Nephron (organoid): ENCODE measurements around the gene GPR156.

Experiments used
- H3K27ac Mint-ChIP-seq, 3 experiments: 2 replicates each; pipeline ENCODE4 v1.8.0; 2020; ENCODE audit warnings: mixed read lengths in 3 of 3, mild to moderate bottlenecking in 2 of 3, moderate library complexity in 1 of 3
- H3K27me3 Mint-ChIP-seq: 2 replicates; pipeline ENCODE4 v1.8.0; 2021; ENCODE audit warnings: low read depth, mild to moderate bottlenecking, moderate library complexity, mixed read lengths
- H3K36me3 Mint-ChIP-seq: 2 replicates; pipeline ENCODE4 v1.8.0; 2020; ENCODE audit warnings: low read depth, mixed read lengths
- H3K4me1 Mint-ChIP-seq: 2 replicates; pipeline ENCODE4 v1.8.0; 2020; ENCODE audit warnings: mixed read lengths
- H3K4me3 Mint-ChIP-seq, 3 experiments: 2 replicates each; pipeline ENCODE4 v1.8.0; 2020; ENCODE audit warnings: mild to moderate bottlenecking in 3 of 3, mixed read lengths in 3 of 3, moderate library complexity in 2 of 3
- H3K9me3 Mint-ChIP-seq: 2 replicates; pipeline ENCODE4 v1.8.0; 2020; ENCODE audit warnings: mixed read lengths
- CTCF ChIP-seq, 3 experiments: fragments of 200-600 bp; sonication (generic); IDR thresholded peaks; one replicate each; pipeline ENCODE4 v1.5.0; 2021; ENCODE audit warnings: antibody characterized with exemption in 3 of 3; ENCODE audit not compliant: unreplicated experiment in 3 of 3

GPR156 gene

GRCh38 chr3:120311863-120312794, 27.1 kb upstream of the GPR156 start:
- Mint-ChIP-seq H3K27ac (no peak overlapping the region), H3K4me1 (no peaks in the 10 kb centered on the region), H3K36me3 (peaks cover 38% of the 10 kb centered on the region), H3K27me3 (no peaks in the 10 kb centered on the region), H3K9me3 (peaks cover 26% of the 10 kb centered on the region), H3K4me3 (no peak overlapping the region)
- TF ChIP-seq CTCF (IDR thresholded peaks at IDR 0.05; ENCODE audit: unreplicated experiment in 3 of 3): no peak

- Mint-ChIP-seq H3K4me3 (no peak overlapping the region), H3K4me1 (no peaks in the 10 kb centered on the region), H3K9me3 (no peaks in the 10 kb centered on the region), H3K36me3 (peaks cover 4% of the 10 kb centered on the region), H3K27me3 (no peaks in the 10 kb centered on the region), H3K27ac (no peak overlapping the region)
- no peak for TF ChIP-seq CTCF (IDR thresholded peaks at IDR 0.05; ENCODE audit: unreplicated experiment in 3 of 3)
Measured at GRCh38 chr3:120306519-120307455, 21.8 kb upstream of the GPR156 start.

GRCh38 chr3:120304616-120305015, 19.6 kb upstream of the GPR156 start:
- peaks cover 4% of the 10 kb centered on the region for H3K36me3 Mint-ChIP-seq
- no peaks in the 10 kb centered on the region for H3K9me3 Mint-ChIP-seq
- peak overlapping the region; percentile 64 to 94 (median 82) for H3K27ac Mint-ChIP-seq
- H3K4me1 Mint-ChIP-seq: no peaks in the 10 kb centered on the region
- H3K27me3 Mint-ChIP-seq: no peaks in the 10 kb centered on the region
- no peak for TF ChIP-seq CTCF (IDR thresholded peaks at IDR 0.05; ENCODE audit: unreplicated experiment in 3 of 3)
- peak overlapping the region in 1 of 3 experiments; percentile 48 for H3K4me3 Mint-ChIP-seq

- TF ChIP-seq CTCF (IDR thresholded peaks at IDR 0.05; ENCODE audit: unreplicated experiment in 3 of 3): no peak
- H3K36me3 Mint-ChIP-seq: peaks cover 3% of the 10 kb centered on the region
- no peaks in the 10 kb centered on the region for H3K27me3 Mint-ChIP-seq
- no peaks in the 10 kb centered on the region for H3K4me1 Mint-ChIP-seq
- no peak overlapping the region for H3K4me3 Mint-ChIP-seq
- H3K9me3 Mint-ChIP-seq: no peaks in the 10 kb centered on the region
- H3K27ac Mint-ChIP-seq: no peak overlapping the region
Measured at GRCh38 chr3:120302361-120302760, 17.3 kb upstream of the GPR156 start.

- no peak overlapping the region for H3K4me3 Mint-ChIP-seq
- no peaks in the 10 kb centered on the region for H3K4me1 Mint-ChIP-seq
- no peak for TF ChIP-seq CTCF (IDR thresholded peaks at IDR 0.05; ENCODE audit: unreplicated experiment in 3 of 3)
- H3K27ac Mint-ChIP-seq: no peak overlapping the region
- no peaks in the 10 kb centered on the region for H3K9me3 Mint-ChIP-seq
- H3K36me3 Mint-ChIP-seq: no peaks in the 10 kb centered on the region
- no peaks in the 10 kb centered on the region for H3K27me3 Mint-ChIP-seq
Measured at GRCh38 chr3:120300971-120301370, 15.9 kb upstream of the GPR156 start.
